OCI-LY7 (cell line): ENCODE measurements around the gene RSL1D1. TPM values are rescaled to one million over a fixed set of nuclear protein-coding genes. Genes with fewer than 3 reads are reported as not detected.

ENCODE experiments used
- BruUV-seq: library from RNA; stranded (reverse); fragments of 400-500 nt; replicated peaks from 2 replicates; lab custom pipeline; 2021; lab: Mats Ljungman, UMichigan
- CTCF ChIA-PET: fragments of 300-600 bp; sonication (Branson Sonifier 250); formaldehyde crosslinking; loops from one replicate; lab custom pipeline; 2022; ENCODE audit warnings: antibody characterized with exemption; ENCODE audit not compliant: unreplicated experiment; lab: Charles Lee
- POLR2A ChIA-PET: fragments of 300-600 bp; sonication (Branson Sonifier 250); formaldehyde crosslinking; loops from one replicate; lab custom pipeline; 2022; ENCODE audit warnings: antibody characterized with exemption; lab: Charles Lee
- DNase-seq: peaks from one replicate; pipeline ENCODE4 v3.0.0-alpha.2; 2015; ENCODE audit warnings: low spot score
- H2AFZ ChIP-seq: fragments of 200-600 bp; sonication (generic), shearing (Covaris generic); 2 replicates; pipeline ENCODE4 v1.6.1; 2014; ENCODE audit warnings: mild to moderate bottlenecking, antibody characterized with exemption, low read length, moderate library complexity
- H3K27ac ChIP-seq: fragments of 200-600 bp; sonication (generic); 2 replicates; pipeline ENCODE4 v1.5.1; 2014; ENCODE audit warnings: mixed run types, low read depth, mild to moderate bottlenecking, moderate library complexity, low read length, inconsistent platforms; ENCODE audit not compliant: poor library complexity, severe bottlenecking
- H3K36me3 ChIP-seq: fragments of 200-600 bp; sonication (generic); 2 replicates; pipeline ENCODE4 v1.6.1; 2014; ENCODE audit warnings: mild to moderate bottlenecking, antibody characterized with exemption, low read length, moderate library complexity, mixed read lengths; ENCODE audit not compliant: insufficient read depth
- H3K4me1 ChIP-seq: fragments of 200-600 bp; sonication (generic); 2 replicates; pipeline ENCODE4 v1.5.1; 2014; ENCODE audit warnings: mild to moderate bottlenecking, low read length; ENCODE audit not compliant: insufficient read depth, poor library complexity, severe bottlenecking
- H3K4me2 ChIP-seq: fragments of 200-600 bp; sonication (generic); 2 replicates; pipeline ENCODE4 v1.6.1; 2014; ENCODE audit warnings: mild to moderate bottlenecking, low read length
- H3K4me3 ChIP-seq: fragments of 200-600 bp; sonication (generic); 2 replicates; pipeline ENCODE4 v1.5.1; 2014; ENCODE audit warnings: mild to moderate bottlenecking, low read depth, low read length; ENCODE audit not compliant: poor library complexity, severe bottlenecking
- H3K79me2 ChIP-seq: fragments of 200-600 bp; sonication (generic); 2 replicates; pipeline ENCODE4 v1.6.1; 2016; ENCODE audit warnings: low read depth, mild to moderate bottlenecking, low read length, moderate library complexity, mixed read lengths; ENCODE audit not compliant: insufficient read depth
- H3K9me2 ChIP-seq: fragments of 200-600 bp; sonication (generic); 2 replicates; pipeline ENCODE4 v1.6.1; 2016; ENCODE audit warnings: mild to moderate bottlenecking, low read length, mixed read lengths; ENCODE audit not compliant: insufficient read depth
- H3K9me3 ChIP-seq: fragments of 200-600 bp; sonication (generic); 2 replicates; pipeline ENCODE4 v1.6.1; 2014; ENCODE audit warnings: mild to moderate bottlenecking, mixed run types, low read length, mixed read lengths
- H4K20me1 ChIP-seq: fragments of 200-600 bp; sonication (generic); 2 replicates; pipeline ENCODE4 v1.6.1; 2014; ENCODE audit warnings: mild to moderate bottlenecking, antibody characterized with exemption, low read length, moderate library complexity, mixed read lengths; ENCODE audit not compliant: insufficient read depth
- EZH2phosphoT487 ChIP-seq: fragments of 200-600 bp; sonication (generic); IDR thresholded peaks from 2 replicates; pipeline ENCODE4 v1.6.1; 2018; ENCODE audit warnings: low read depth, borderline replicate concordance, mild to moderate bottlenecking, mixed run types, antibody characterized with exemption, low read length, moderate library complexity, mixed read lengths
- intact Hi-C: fragments of 100-400 bp; cut with micrococcal nuclease; formaldehyde crosslinking; loops from one replicate; pipeline ENCODE4 v1.10.0; 2022; ENCODE audit not compliant: unreplicated experiment
- total RNA-seq, 2 experiments: library from RNA; depleted of rRNA in 1 of 2; stranded (reverse); fragments of >200 nt in 1 of 2; shearing (Covaris generic) in 1 of 2; gene quantifications; 2 replicates each; pipeline ENCODE4 v1.2.3, GENCODE V29; 2014 to 2022
- TF ChIP-seq, protein P1 (sequence below): fragments of 200-600 bp; sonication (generic); conservative IDR thresholded peaks from 2 replicates; pipeline ENCODE4 v1.5.1; 2014; ENCODE audit warnings: mild to moderate bottlenecking, antibody characterized with exemption, low read length, moderate library complexity, mixed read lengths

Gene RSL1D1
- total RNA-seq, 2 experiments from 2014 or later, result 104 to 252 TPM

DNA sequence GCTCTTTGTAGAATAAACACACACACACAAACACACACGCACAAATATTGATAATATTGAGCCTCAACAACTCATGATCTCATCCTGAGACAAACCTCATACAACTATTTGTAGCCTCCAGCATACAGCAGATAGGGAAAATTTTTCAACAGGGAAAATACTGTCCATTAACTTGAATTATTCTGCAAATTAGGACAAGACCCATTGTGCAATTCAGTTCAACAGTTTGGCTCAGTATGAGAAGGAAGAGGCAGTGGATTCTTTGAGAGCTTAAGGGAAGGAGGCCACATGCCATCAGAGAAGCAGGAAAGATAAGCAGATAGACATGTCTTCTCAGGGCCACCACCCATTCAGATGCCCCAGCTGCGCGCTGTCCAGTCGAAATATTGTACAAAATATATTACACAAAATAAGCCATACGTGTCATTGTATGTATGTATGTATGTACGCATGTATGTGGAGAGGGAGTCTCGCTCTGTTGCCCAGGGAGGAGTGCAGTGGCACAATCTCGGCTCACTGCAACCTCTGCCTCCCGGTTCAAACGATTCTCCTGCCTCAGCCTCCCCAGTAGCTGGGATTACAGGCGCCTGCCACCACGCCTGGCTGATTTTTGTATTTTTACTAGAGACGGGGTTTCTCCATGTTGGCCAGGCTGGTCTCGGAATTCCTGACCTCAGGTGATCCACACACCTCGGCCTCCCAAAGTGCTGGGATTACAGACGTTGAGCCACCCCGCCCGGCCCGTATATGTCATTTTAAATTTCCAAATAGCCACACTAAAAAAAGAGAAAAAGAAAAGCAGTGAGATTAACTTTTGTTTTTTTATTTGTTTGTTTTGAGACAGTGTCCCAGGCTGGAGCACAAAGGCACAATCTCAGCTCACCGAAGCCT, 56.1 kb downstream of the RSL1D1 start:
- H3K9me3 ChIP-seq, result no peaks in the 10 kb centered on the region
- peak overlapping the region; percentile 92 for H3K4me3 ChIP-seq
- TF ChIP-seq EZH2phosphoT487, result no peak
- TF ChIP-seq, protein P1, sequence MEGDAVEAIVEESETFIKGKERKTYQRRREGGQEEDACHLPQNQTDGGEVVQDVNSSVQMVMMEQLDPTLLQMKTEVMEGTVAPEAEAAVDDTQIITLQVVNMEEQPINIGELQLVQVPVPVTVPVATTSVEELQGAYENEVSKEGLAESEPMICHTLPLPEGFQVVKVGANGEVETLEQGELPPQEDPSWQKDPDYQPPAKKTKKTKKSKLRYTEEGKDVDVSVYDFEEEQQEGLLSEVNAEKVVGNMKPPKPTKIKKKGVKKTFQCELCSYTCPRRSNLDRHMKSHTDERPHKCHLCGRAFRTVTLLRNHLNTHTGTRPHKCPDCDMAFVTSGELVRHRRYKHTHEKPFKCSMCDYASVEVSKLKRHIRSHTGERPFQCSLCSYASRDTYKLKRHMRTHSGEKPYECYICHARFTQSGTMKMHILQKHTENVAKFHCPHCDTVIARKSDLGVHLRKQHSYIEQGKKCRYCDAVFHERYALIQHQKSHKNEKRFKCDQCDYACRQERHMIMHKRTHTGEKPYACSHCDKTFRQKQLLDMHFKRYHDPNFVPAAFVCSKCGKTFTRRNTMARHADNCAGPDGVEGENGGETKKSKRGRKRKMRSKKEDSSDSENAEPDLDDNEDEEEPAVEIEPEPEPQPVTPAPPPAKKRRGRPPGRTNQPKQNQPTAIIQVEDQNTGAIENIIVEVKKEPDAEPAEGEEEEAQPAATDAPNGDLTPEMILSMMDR, result no peak
- peaks cover 70% of the 10 kb centered on the region for H3K4me1 ChIP-seq
- BruUV-seq, result no TSS peak
- POLR2A ChIA-PET, result no interaction called here
- no peak for DNase-seq
- peaks cover 34% of the 10 kb centered on the region for H4K20me1 ChIP-seq
- H3K79me2 ChIP-seq, result peaks cover 89% of the 10 kb centered on the region
- no peak overlapping the region for H3K27ac ChIP-seq
- H3K4me2 ChIP-seq, result peak overlapping the region; percentile 97
- no peak overlapping the region for H2AFZ ChIP-seq
- intact Hi-C loops, result no loop called here
- H3K9me2 ChIP-seq, result no peaks in the 10 kb centered on the region
- CTCF ChIA-PET, result interaction anchor here (0.6 kb wide), 1 partner anchor 229 kb away, joined by 4 read pairs; no protein-coding TSS in a partner anchor
- peaks cover 36% of the 10 kb centered on the region for H3K36me3 ChIP-seq

DNA sequence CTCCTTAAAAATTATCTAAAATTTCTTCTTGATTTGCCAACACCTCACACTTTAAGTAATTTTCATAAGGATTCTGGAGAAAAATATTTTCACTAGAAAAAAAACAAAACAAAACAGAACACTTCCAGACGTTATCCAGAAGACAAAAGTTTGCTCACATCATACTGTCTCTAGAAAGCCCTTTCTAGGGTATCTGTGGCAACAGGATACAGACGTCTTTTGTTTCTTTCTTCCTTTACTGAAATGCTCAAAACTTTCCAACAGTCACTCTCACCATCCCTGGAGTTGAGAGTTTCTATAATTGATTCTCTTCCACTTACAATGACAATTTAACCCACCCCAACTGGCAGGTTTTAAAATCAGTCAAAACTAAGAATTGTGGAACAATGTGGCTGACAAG, 56.9 kb downstream of the RSL1D1 start:
- peaks cover 62% of the 10 kb centered on the region for H3K4me1 ChIP-seq
- H3K27ac ChIP-seq, result no peak overlapping the region
- ChIA-PET POLR2A (no interaction called here), CTCF (no interaction called here)
- DNase-seq, result no peak
- H4K20me1 ChIP-seq, result peaks cover 34% of the 10 kb centered on the region
- peak overlapping the region; percentile 97 for H3K4me2 ChIP-seq
- no TSS peak for BruUV-seq
- no peaks in the 10 kb centered on the region for H3K9me2 ChIP-seq
- H2AFZ ChIP-seq, result no peak overlapping the region
- no peaks in the 10 kb centered on the region for H3K9me3 ChIP-seq
- H3K4me3 ChIP-seq, result no peak overlapping the region
- TF ChIP-seq, protein P1, result no peak
- no peak for TF ChIP-seq EZH2phosphoT487
- H3K36me3 ChIP-seq, result peaks cover 42% of the 10 kb centered on the region
- H3K79me2 ChIP-seq, result peaks cover 89% of the 10 kb centered on the region
- intact Hi-C loops, result no loop called here

DNA sequence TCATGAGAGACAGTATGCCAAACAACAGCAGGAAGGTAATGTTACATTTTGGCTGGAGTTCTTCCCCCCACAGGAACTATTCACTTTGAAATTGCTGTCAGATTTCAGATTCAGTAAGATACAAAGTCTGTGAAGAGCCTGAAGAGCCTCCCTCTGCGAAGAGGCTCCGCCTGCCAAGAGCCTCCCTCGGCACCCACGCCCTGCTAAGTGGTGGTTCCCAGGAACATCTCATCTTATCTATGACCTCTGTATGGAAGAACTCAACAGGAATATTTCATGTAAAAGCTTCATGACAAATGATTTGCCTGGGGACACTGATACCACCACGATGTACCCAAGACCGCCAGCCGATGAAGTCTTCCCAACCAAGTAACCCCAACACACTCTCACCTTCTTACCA, 57.5 kb downstream of the RSL1D1 start:
- POLR2A ChIA-PET, result interaction anchor here (1.2 to 1.7 kb wide), 2 partner anchors 9 to 16 kb away, joined by 3 read pairs; no protein-coding TSS in a partner anchor
- Histone ChIP-seq H3K9me2 (no peaks in the 10 kb centered on the region), H3K4me2 (peak overlapping the region; percentile 97), H3K9me3 (no peaks in the 10 kb centered on the region), H3K36me3 (peaks cover 44% of the 10 kb centered on the region), H3K79me2 (peaks cover 90% of the 10 kb centered on the region), H2AFZ (no peak overlapping the region), H3K4me1 (peaks cover 56% of the 10 kb centered on the region), H3K27ac (no peak overlapping the region), H3K4me3 (no peak overlapping the region), H4K20me1 (peaks cover 34% of the 10 kb centered on the region)
- TF ChIP-seq EZH2phosphoT487, result no peak
- TF ChIP-seq, protein P1, result no peak
- CTCF ChIA-PET, result no interaction called here
- intact Hi-C loops, result no loop called here
- BruUV-seq, result no TSS peak
- DNase-seq, result no peak
